ENCODE measurements around the gene ERMN.

Gene ERMN

DNA sequence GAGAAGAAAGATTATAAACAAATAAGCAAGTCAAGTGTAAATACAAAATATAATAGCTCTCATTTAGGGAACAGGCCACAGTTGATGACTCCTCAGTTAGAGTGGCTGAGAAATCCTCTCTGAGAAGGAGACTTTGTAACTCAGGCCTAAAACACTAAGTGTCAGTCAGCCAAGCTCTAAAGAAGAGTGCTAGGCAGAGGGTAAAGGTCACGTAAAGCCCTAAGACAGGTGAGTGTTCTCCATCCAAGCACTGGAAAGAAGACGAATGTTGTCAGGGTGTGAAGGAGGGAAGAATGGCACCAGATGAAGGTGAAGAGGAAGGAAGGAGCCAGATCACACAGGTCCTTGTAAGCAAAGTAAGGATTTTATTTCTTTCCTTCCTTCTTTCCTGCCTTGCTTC, 24.3 kb downstream of the ERMN start:
- H3K4me3 ChIP-seq (ENCODE audit: control insufficient read depth, low read depth, low read length): no peak overlapping the region
- TF ChIP-seq, protein P1, sequence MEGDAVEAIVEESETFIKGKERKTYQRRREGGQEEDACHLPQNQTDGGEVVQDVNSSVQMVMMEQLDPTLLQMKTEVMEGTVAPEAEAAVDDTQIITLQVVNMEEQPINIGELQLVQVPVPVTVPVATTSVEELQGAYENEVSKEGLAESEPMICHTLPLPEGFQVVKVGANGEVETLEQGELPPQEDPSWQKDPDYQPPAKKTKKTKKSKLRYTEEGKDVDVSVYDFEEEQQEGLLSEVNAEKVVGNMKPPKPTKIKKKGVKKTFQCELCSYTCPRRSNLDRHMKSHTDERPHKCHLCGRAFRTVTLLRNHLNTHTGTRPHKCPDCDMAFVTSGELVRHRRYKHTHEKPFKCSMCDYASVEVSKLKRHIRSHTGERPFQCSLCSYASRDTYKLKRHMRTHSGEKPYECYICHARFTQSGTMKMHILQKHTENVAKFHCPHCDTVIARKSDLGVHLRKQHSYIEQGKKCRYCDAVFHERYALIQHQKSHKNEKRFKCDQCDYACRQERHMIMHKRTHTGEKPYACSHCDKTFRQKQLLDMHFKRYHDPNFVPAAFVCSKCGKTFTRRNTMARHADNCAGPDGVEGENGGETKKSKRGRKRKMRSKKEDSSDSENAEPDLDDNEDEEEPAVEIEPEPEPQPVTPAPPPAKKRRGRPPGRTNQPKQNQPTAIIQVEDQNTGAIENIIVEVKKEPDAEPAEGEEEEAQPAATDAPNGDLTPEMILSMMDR (conservative IDR thresholded peaks at IDR 0.05; ENCODE audit: control insufficient read depth, insufficient read depth, low read depth, low read length): no peak
- no peak for DNase-seq (ENCODE audit: low read depth)

DNA sequence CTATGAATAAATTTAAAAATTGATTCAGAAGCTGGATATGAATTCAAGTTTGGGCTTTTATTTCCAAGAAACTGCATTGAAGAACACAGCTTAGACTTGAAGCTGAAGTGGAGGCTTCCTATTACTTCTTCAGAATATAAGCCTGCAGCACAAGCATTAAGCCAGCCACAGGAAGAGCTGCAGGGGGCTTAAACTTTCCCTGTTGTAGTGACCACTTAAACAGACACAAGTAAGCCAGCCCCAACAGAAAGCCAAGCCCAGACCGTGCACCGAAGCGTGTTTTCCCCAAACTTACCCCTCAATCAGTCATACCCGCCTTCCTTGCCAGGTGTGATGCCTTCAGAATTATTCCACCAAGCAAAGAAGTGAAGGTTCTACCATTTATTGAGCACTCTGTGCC, 28.7 kb downstream of the ERMN start:
- no peak for DNase-seq (ENCODE audit: low read depth)
- H3K4me3 ChIP-seq (ENCODE audit: control insufficient read depth, low read depth, low read length): no peak overlapping the region
- TF ChIP-seq, protein P1 (conservative IDR thresholded peaks at IDR 0.05; ENCODE audit: control insufficient read depth, insufficient read depth, low read depth, low read length): no peak

DNA sequence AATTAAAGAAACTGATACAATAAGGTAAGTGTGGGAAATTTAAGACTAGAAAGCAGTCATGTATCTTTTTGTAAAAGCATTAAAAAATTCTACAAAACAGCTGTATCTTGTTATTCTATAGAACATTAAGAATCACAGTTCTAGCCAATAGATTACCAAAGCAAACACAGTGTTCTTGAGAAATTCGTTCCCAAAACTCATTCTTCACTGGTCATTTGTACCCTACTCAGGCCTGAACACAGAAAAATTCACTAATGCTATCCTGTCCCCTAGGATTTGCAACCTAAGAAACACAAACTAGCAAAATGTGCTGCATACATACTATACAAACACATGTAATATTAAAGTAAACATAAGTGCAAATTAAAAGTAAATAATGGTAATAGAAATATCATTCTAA, 29.1 kb downstream of the ERMN start:
- no peak overlapping the region for H3K4me3 ChIP-seq (ENCODE audit: control insufficient read depth, low read depth, low read length)
- TF ChIP-seq, protein P1 (conservative IDR thresholded peaks at IDR 0.05; ENCODE audit: control insufficient read depth, insufficient read depth, low read depth, low read length): no peak
- no peak for DNase-seq (ENCODE audit: low read depth)

DNA sequence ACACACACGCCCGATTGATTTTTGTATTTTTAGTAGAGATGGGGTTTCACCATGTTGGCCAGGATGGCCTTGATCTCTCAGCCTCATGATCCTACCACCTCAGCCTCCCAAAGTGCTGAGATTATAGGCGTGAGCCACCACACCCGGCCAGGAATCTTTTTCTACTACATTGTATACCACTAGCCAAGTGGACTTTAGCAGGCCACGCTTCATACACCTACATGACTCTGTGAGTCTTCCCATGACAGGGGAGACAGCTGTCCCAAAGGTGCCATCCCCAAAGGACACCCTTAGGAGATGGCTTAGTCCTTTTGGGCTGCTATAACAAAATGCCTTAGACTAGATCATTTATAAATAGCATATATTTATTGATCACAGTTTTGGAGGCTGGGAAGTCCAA, 32.8 kb downstream of the ERMN start:
- H3K4me3 ChIP-seq (ENCODE audit: control insufficient read depth, low read depth, low read length): no peak overlapping the region
- TF ChIP-seq, protein P1 (conservative IDR thresholded peaks at IDR 0.05; ENCODE audit: control insufficient read depth, insufficient read depth, low read depth, low read length): no peak
- DNase-seq (ENCODE audit: low read depth): no peak

DNA sequence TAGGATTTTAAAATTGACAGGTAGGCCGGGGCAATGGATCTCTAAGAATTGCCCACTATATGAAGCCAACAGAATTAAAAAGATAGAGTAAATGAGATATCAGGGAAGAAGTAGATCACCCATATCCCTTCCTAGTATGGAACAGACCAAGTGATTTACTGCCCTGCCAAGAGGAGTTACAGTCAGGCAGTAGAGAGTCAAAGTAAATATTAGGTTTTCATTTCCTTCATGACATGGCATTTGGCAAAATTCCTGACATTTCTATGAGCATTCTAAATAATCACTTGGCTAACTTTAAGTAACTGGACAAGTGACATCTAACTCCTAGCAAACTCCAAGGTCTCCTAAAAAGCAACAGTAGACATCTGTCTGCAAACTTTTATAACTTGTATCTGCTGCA, 34.6 kb downstream of the ERMN start:
- DNase-seq (ENCODE audit: low read depth): no peak

DNA sequence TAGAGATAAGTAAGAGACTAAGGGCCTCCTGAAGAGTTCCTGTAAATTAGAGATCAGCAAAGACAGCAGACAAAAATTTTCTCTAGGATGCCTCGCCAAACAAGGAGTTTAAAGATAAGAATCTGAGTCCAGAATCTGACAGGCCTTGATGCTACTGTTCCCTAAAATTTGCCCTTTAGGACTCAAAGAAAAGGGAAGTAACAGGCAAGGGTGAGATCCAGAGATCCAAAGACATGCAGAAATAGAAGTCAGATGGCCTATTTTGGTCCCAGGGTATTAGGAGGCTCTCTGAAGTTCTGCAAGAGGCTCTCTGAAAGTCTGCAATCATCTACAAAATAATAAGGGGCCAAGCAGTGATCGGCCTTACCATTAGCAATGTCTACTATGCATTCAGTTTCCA, 35.1 kb downstream of the ERMN start:
- TF ChIP-seq, protein P1 (conservative IDR thresholded peaks at IDR 0.05; ENCODE audit: control insufficient read depth, insufficient read depth, low read depth, low read length): no peak
- DNase-seq (ENCODE audit: low read depth): no peak
- H3K4me3 ChIP-seq (ENCODE audit: control insufficient read depth, low read depth, low read length): no peak overlapping the region

More for the DNA sequence above, 34.6 kb downstream of the ERMN start:
- TF ChIP-seq, protein P1 (conservative IDR thresholded peaks at IDR 0.05; ENCODE audit: control insufficient read depth, insufficient read depth, low read depth, low read length): no peak
- no peak overlapping the region for H3K4me3 ChIP-seq (ENCODE audit: control insufficient read depth, low read depth, low read length)

DNA sequence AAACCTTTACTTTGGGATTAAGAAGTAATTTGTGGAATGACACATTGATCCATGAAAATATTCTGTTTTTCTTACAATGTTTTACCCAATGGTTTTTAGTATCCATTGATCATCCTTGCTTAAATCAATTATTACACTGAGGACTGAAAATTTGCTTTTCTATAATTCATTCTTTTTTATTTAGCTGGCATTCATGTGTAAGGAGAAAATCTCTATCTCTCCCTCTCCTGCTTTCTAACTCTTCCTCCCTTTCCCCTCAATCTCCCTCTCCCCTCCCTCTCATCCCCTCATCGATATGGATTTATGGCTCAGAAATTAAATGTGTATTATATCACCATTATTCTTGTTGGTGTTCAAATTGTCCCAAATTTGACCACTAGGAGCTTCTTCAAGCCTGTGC, 38.5 kb downstream of the ERMN start:
- no peak overlapping the region for H3K4me3 ChIP-seq (ENCODE audit: control insufficient read depth, low read depth, low read length)
- no peak for DNase-seq (ENCODE audit: low read depth)
- TF ChIP-seq, protein P1 (conservative IDR thresholded peaks at IDR 0.05; ENCODE audit: control insufficient read depth, insufficient read depth, low read depth, low read length): no peak
